Hepatocyte (in vitro differentiated cells): ENCODE results near the gene SLC4A5. TPM values are rescaled to one million over a fixed set of nuclear protein-coding genes. Genes with fewer than 3 reads are reported as not detected.

Experiments
- DNase-seq: peaks from one replicate; pipeline ENCODE4 v3.0.0-alpha.2; 2016; ENCODE audit warnings: low spot score
- H2AFZ ChIP-seq: fragments of 200-600 bp; sonication (generic); 2 replicates; pipeline ENCODE4 v1.6.0; 2016; ENCODE audit warnings: antibody characterized with exemption, mild to moderate bottlenecking
- H3K27ac ChIP-seq: fragments of 200-600 bp; sonication (generic); 2 replicates; pipeline ENCODE4 v1.5.1; 2016; ENCODE audit warnings: mild to moderate bottlenecking
- H3K27me3 ChIP-seq: fragments of 200-600 bp; sonication (generic); 2 replicates; pipeline ENCODE4 v1.6.1; 2016
- H3K36me3 ChIP-seq: fragments of 200-600 bp; sonication (generic); replicated peaks from 2 replicates; pipeline ENCODE4 v1.5.1; 2016; ENCODE audit warnings: low read depth; ENCODE audit not compliant: insufficient read depth
- H3K4me1 ChIP-seq: fragments of 200-600 bp; sonication (generic); 2 replicates; pipeline ENCODE4 v1.5.1; 2016; ENCODE audit warnings: mild to moderate bottlenecking, moderate library complexity; ENCODE audit not compliant: insufficient read depth
- H3K4me2 ChIP-seq: fragments of 200-600 bp; sonication (generic); 2 replicates; pipeline ENCODE4 v1.6.0; 2016
- H3K4me3 ChIP-seq: fragments of 200-600 bp; sonication (generic); 2 replicates; pipeline ENCODE4 v1.5.1; 2016; ENCODE audit warnings: mild to moderate bottlenecking
- H3K79me2 ChIP-seq: fragments of 200-600 bp; sonication (generic); 2 replicates; pipeline ENCODE4 v1.6.0; 2017; ENCODE audit warnings: mild to moderate bottlenecking
- H3K9me2 ChIP-seq: fragments of 200-600 bp; sonication (generic); replicated peaks from 2 replicates; pipeline ENCODE4 v1.6.0; 2017; ENCODE audit warnings: mild to moderate bottlenecking; ENCODE audit not compliant: insufficient read depth
- H3K9me3 ChIP-seq: fragments of 200-600 bp; sonication (generic); 2 replicates; pipeline ENCODE4 v1.5.1; 2016; ENCODE audit warnings: low read depth, mild to moderate bottlenecking
- H4K20me1 ChIP-seq: fragments of 200-600 bp; sonication (generic); 2 replicates; pipeline ENCODE4 v1.6.0; 2016; ENCODE audit warnings: mild to moderate bottlenecking; ENCODE audit not compliant: insufficient read depth, poor library complexity, severe bottlenecking
- EZH2 ChIP-seq: fragments of 200-600 bp; sonication (generic); IDR thresholded peaks from 2 replicates; pipeline ENCODE4 v1.6.1; 2016; ENCODE audit warnings: antibody characterized with exemption, mild to moderate bottlenecking, borderline replicate concordance
- EZH2phosphoT487 ChIP-seq: fragments of 200-600 bp; sonication (generic); IDR thresholded peaks from one replicate; pipeline ENCODE4 v1.6.1; 2018; ENCODE audit warnings: antibody characterized with exemption, mild to moderate bottlenecking, low read depth, moderate library complexity; ENCODE audit not compliant: unreplicated experiment, severe bottlenecking
- WGBS: methylation state at CpG from one replicate; pipeline ENCODE4 v1.1.6; 2016; ENCODE audit warnings: low lambda C conversion rate; ENCODE audit errors: missing lambda C conversion rate; 5-methylcytosine and 5-hydroxymethylcytosine counted together
- polyA plus RNA-seq: library from polyadenylated mRNA; unstranded; fragments of >200 nt; fragmentation: Nextera tagmentation; extraction: Ambion mirVana; gene quantifications from 2 replicates; pipeline ENCODE4 v1.2.1, GENCODE V29; 2016
- total RNA-seq: library from RNA; depleted of rRNA; stranded (reverse); fragments of >200 nt; gene quantifications from 2 replicates; pipeline ENCODE4 v1.2.3, GENCODE V29; 2014
- TF ChIP-seq, protein P1 (sequence below): fragments of 200-600 bp; sonication (generic); IDR thresholded peaks from 2 replicates; pipeline ENCODE4 v1.5.1; 2016; ENCODE audit warnings: antibody characterized with exemption, mild to moderate bottlenecking; ENCODE audit not compliant: poor library complexity

SLC4A5 gene
- total and polyA plus RNA-seq, 2 experiments from 2014 or later = 0.28 to 1.5 TPM

DNA sequence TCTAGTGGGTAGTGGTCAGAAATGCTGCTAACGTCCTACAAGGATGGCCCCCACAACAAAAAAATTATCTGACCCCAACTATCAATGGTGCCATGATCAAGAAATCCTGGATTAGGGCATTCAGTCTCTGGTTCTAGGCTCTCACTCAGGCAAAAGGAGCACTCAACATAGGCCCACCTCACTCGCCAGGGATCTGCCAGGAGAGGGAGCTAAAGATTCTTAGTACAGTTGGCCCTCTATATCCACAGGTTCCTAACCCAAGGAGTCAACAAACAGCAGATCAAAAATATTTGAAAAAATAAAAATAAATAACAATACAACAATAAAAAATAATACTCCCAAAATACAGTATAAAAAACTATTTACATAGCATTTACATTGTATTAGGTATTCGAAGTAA is 10.0 kb downstream of the SLC4A5 start:
- DNase-seq = peak; percentile 10
- TF ChIP-seq EZH2phosphoT487 (no peak), EZH2 (no peak)
- TF ChIP-seq, protein P1, sequence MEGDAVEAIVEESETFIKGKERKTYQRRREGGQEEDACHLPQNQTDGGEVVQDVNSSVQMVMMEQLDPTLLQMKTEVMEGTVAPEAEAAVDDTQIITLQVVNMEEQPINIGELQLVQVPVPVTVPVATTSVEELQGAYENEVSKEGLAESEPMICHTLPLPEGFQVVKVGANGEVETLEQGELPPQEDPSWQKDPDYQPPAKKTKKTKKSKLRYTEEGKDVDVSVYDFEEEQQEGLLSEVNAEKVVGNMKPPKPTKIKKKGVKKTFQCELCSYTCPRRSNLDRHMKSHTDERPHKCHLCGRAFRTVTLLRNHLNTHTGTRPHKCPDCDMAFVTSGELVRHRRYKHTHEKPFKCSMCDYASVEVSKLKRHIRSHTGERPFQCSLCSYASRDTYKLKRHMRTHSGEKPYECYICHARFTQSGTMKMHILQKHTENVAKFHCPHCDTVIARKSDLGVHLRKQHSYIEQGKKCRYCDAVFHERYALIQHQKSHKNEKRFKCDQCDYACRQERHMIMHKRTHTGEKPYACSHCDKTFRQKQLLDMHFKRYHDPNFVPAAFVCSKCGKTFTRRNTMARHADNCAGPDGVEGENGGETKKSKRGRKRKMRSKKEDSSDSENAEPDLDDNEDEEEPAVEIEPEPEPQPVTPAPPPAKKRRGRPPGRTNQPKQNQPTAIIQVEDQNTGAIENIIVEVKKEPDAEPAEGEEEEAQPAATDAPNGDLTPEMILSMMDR = peak; percentile 35
- no peak overlapping the region for H3K27ac ChIP-seq

DNA sequence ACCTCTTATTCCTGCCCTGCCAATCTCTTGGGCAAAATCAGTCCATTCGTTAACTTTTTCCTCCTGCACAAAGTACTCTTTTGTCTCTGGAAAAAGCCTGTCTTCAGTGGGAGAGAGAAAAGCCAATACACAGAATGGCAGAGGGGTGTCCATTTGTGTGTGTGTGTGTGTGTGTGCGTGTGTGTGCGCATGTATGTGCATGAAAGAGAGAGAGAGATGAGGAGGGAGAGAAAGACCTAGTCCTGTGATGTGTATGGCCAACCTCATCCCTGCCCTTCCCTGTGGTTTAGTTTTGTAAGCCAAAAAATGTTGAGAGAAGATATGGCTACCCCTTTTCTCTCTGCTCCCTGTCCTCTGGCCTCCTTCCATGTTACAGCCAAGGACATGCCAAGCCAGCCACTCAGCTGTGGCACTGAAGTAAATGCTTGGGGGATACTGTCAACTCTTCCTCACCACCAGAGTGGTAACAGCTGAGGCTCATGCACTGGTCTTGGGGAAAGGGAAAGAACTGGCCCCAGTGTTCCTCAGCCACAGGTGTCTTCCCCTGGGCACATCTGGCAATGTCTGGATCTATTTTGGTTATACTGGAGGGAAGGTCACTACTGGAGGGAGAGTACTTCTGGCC is 10.6 kb downstream of the SLC4A5 start:
- Histone ChIP-seq H3K4me1 (no peaks in the 10 kb centered on the region), H3K9me3 (no peaks in the 10 kb centered on the region), H3K4me2 (no peak overlapping the region), H2AFZ (no peak overlapping the region), H3K4me3 (no peak overlapping the region), H3K27me3 (no peaks in the 10 kb centered on the region), H3K79me2 (no peaks in the 10 kb centered on the region), H3K27ac (no peak overlapping the region), H4K20me1 (no peaks in the 10 kb centered on the region), H3K9me2 (no peaks in the 10 kb centered on the region), H3K36me3 (no peaks in the 10 kb centered on the region)
- no peak for DNase-seq
- WGBS = 91% methylated on average over 3 of the region's 3 CpGs
- TF ChIP-seq EZH2phosphoT487 (no peak), EZH2 (no peak)
- TF ChIP-seq, protein P1 = no peak

More for the DNA sequence above, 10.0 kb downstream of the SLC4A5 start:
- Histone ChIP-seq H3K27me3 (no peaks in the 10 kb centered on the region), H2AFZ (no peak overlapping the region), H3K4me1 (no peaks in the 10 kb centered on the region), H3K4me3 (no peak overlapping the region), H4K20me1 (no peaks in the 10 kb centered on the region), H3K9me3 (no peaks in the 10 kb centered on the region), H3K4me2 (no peak overlapping the region), H3K79me2 (no peaks in the 10 kb centered on the region), H3K36me3 (no peaks in the 10 kb centered on the region), H3K9me2 (no peaks in the 10 kb centered on the region)
- WGBS = 59% methylated on average over 3 of the region's 3 CpGs

DNA sequence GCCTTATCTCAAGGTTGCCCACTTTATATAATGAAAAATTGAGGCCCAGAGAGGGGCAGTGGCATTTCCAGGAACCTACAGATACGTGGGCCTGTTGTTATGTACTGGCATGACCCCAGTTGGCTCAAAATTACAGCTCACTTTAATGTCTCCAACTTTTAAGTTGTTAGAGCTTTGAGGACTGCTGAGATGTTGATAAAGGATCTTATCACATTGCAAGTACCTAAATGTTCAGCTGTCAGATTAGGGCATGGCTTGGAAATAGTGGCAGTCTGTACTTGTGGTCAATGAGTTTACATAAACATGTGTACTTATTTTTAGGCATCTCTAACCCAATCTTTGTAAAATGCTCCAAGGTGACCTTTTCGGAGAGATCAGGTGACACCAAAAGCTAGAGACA is 14.6 kb downstream of the SLC4A5 start:
- TF ChIP-seq EZH2 (no peak), EZH2phosphoT487 (no peak)
- TF ChIP-seq, protein P1 = no peak
- H3K27ac ChIP-seq = no peak overlapping the region
- H3K36me3 ChIP-seq = no peaks in the 10 kb centered on the region

More for the DNA sequence above, 14.6 kb downstream of the SLC4A5 start:
- Histone ChIP-seq H3K4me1 (no peaks in the 10 kb centered on the region), H3K9me2 (no peaks in the 10 kb centered on the region), H2AFZ (no peak overlapping the region), H3K9me3 (no peaks in the 10 kb centered on the region), H3K27me3 (no peaks in the 10 kb centered on the region), H3K4me3 (no peak overlapping the region), H3K4me2 (no peak overlapping the region), H4K20me1 (no peaks in the 10 kb centered on the region), H3K79me2 (no peaks in the 10 kb centered on the region)
- 66% methylated on average over 2 of the region's 2 CpGs for WGBS
- DNase-seq = no peak
